ENCODE measurements around the gene GFPT2. TPM values are rescaled to one million over a fixed set of nuclear protein-coding genes. Genes with fewer than 3 reads are reported as not detected.

The GFPT2 gene
- total and polyA plus RNA-seq, 9 of the 15 experiments (the other 6 are each of a cell fraction or from before 2014, with no cell fraction given): 0.07 to 0.14 (median 0.08) TPM; not detected in 6

- TF ChIP-seq CBX8 (IDR thresholded peaks at IDR 0.05; ENCODE audit: borderline replicate concordance, extremely low read depth, low read depth, low read length, poor library complexity, severe bottlenecking) (no peak), KDM4B (IDR thresholded peaks at IDR 0.05; ENCODE audit: borderline replicate concordance in 2 of 2, low read depth in 1 of 2) (no peak), SIN3A (IDR thresholded peaks at IDR 0.05; ENCODE audit: borderline replicate concordance in 2 of 2, control insufficient read depth in 1 of 2, low read depth in 2 of 2, low read length in 2 of 2) (no peak)
Observed at GRCh38 chr5:180302256-180302655, 50.9 kb downstream of the GFPT2 start (continued).

GRCh38 chr5:180301253-180301652 lies 51.9 kb downstream of the GFPT2 start:
- no peak overlapping the region for H2AFZ ChIP-seq (ENCODE audit: low read depth, low read length)
- ATAC-seq: no peak
- TF ChIP-seq SRSF9 (IDR thresholded peaks at IDR 0.05; ENCODE audit: borderline replicate concordance, low read depth, low read length): no peak
- no peak for TF ChIP-seq ZNF140 (CRISPR knock-in tag; IDR thresholded peaks at IDR 0.05)
- TF ChIP-seq MBD2 (IDR thresholded peaks at IDR 0.05; ENCODE audit: borderline replicate concordance, low read depth): no peak
- no peak for TF ChIP-seq TFE3 (CRISPR knock-in tag; IDR thresholded peaks at IDR 0.05)
- no peak for TF ChIP-seq ZNF133 (CRISPR knock-in tag; IDR thresholded peaks at IDR 0.05)
- intact Hi-C loops (cut with micrococcal nuclease) (no loop called here), in situ Hi-C loops (cut with MboI) (no loop called here)
- no peak overlapping the region for H3K4me2 ChIP-seq (ENCODE audit: insufficient read depth, low read length)
- no peak overlapping the region for H3K9ac ChIP-seq (ENCODE audit: insufficient read depth in 1 of 2, low read depth in 2 of 2, low read length in 2 of 2)
- no peak for DNase-seq (ENCODE audit: extremely low read depth in 1 of 4, low spot score in 3 of 4)
- H3K36me3 ChIP-seq (ENCODE audit: control insufficient read depth, insufficient read depth, low read length): no peaks in the 10 kb centered on the region
- ChIA-PET POLR2A (interaction anchor here (1.2 kb wide), 1 partner anchor 13 kb away, joined by 4 read pairs; no protein-coding TSS in a partner anchor), CTCF (ENCODE audit: low intra/inter-chr PET ratio) (no interaction called here)
- H3K27me3 ChIP-seq (ENCODE audit: control insufficient read depth in 2 of 2, insufficient read depth in 2 of 2, low read length in 2 of 2): peaks cover 32 to 47% of the 10 kb centered on the region in 2 experiments
- H3K4me1 ChIP-seq (replicated peaks in 1 of 2; ENCODE audit: control insufficient read depth in 2 of 2, insufficient read depth in 2 of 2, low read length in 2 of 2): no peaks in the 10 kb centered on the region; a peak in 3 of 5 replicates
- H3K9me3 ChIP-seq (replicated peaks; ENCODE audit: control insufficient read depth, insufficient read depth, low read depth, low read length): no peaks in the 10 kb centered on the region
- H3K27ac ChIP-seq (ENCODE audit: extremely low read depth, low read depth, low read length): no peak overlapping the region
- no peaks in the 10 kb centered on the region for H3K9me1 ChIP-seq (ENCODE audit: control insufficient read depth, insufficient read depth, low read length)
- FAIRE-seq: no peak
- H3K79me2 ChIP-seq (ENCODE audit: control insufficient read depth, insufficient read depth, low read length): no peaks in the 10 kb centered on the region
- BruUV-seq (replicated peaks): no TSS peak
- no peaks in the 10 kb centered on the region; the same call in 1 of the 2 replicates for H4K20me1 ChIP-seq (replicated peaks; ENCODE audit: control insufficient read depth, insufficient read depth, low read length)
- WGBS (ENCODE audit: insufficient coverage, low coverage, missing lambda C conversion rate): 0% methylated on average over 4 of the region's 4 CpGs
- no peak overlapping the region for H3K4me3 ChIP-seq

Measured in K562 (cell line).